ENCODE results near the gene SYVN1.

GRCh38 chr11:65129649-65130441, 4.5 kb downstream of the SYVN1 start:
- TF ChIP-seq CTCF (IDR thresholded peaks at IDR 0.05): no peak
- no peak for TF ChIP-seq POLR2AphosphoS5 (IDR thresholded peaks at IDR 0.05)
- TF ChIP-seq POLR2A (IDR thresholded peaks at IDR 0.05): no peak
- TF ChIP-seq EP300 (IDR thresholded peaks at IDR 0.05): no peak
